GM19467 (cell line): ENCODE measurements around the gene DCLK3.
A peak's percentile ranks its signal among the peaks of the same experiment; 100 is the strongest.

Source experiments
- ATAC-seq: cut with Tn5 transposase; IDR thresholded peaks from one replicate; pipeline ENCODE4 v1.9.1; 2021; ENCODE audit warnings: mild to moderate bottlenecking, moderate library complexity; ENCODE audit not compliant: unreplicated experiment

DCLK3 gene

GRCh38 chr3:36713904-36714303 lies 50.4 kb downstream of the DCLK3 start:
- ATAC-seq, result no peak

- ATAC-seq, result no peak
Measured at GRCh38 chr3:36710606-36711005, 53.7 kb downstream of the DCLK3 start.

GRCh38 chr3:36709826-36710365 lies 54.5 kb downstream of the DCLK3 start:
- ATAC-seq, result no peak

GRCh38 chr3:36709281-36709680 lies 55.1 kb downstream of the DCLK3 start:
- no peak for ATAC-seq

- peak; percentile 61 for ATAC-seq
Measured at GRCh38 chr3:36707623-36708409, 56.5 kb downstream of the DCLK3 start.

GRCh38 chr3:36705015-36705414 lies 59.3 kb downstream of the DCLK3 start:
- no peak for ATAC-seq

GRCh38 chr3:36704280-36704679 lies 60.1 kb downstream of the DCLK3 start:
- ATAC-seq, result no peak

GRCh38 chr3:36701249-36701572 lies 63.1 kb downstream of the DCLK3 start:
- ATAC-seq, result no peak

GRCh38 chr3:36700537-36701248 lies 63.7 kb downstream of the DCLK3 start:
- peak; percentile 87 for ATAC-seq

GRCh38 chr3:36698314-36698713 lies 66.0 kb downstream of the DCLK3 start:
- no peak for ATAC-seq

- no peak for ATAC-seq
Measured at GRCh38 chr3:36697229-36698001, 66.9 kb downstream of the DCLK3 start.

- ATAC-seq, result no peak
Measured at GRCh38 chr3:36696799-36697198, 67.6 kb downstream of the DCLK3 start.

- ATAC-seq, result no peak
Measured at GRCh38 chr3:36695769-36696137, 68.6 kb downstream of the DCLK3 start.

- no peak for ATAC-seq
Measured at GRCh38 chr3:36695113-36695768, 69.1 kb downstream of the DCLK3 start.

GRCh38 chr3:36693670-36694069 lies 70.7 kb downstream of the DCLK3 start:
- peak; percentile 53 for ATAC-seq

- no peak for ATAC-seq
Measured at GRCh38 chr3:36689560-36689959, 74.8 kb downstream of the DCLK3 start.

- ATAC-seq, result no peak
Measured at GRCh38 chr3:36688815-36689214, 75.5 kb downstream of the DCLK3 start.

- no peak for ATAC-seq
Measured at GRCh38 chr3:36686516-36686915, 77.8 kb downstream of the DCLK3 start.

- no peak for ATAC-seq
Measured at GRCh38 chr3:36681867-36682266, 82.5 kb downstream of the DCLK3 start.

- no peak for ATAC-seq
Measured at GRCh38 chr3:36680952-36681351, 83.4 kb downstream of the DCLK3 start.
